SK-N-SH (cell line): ENCODE data around the gene PDCD2. TPM values are rescaled to one million over a fixed set of nuclear protein-coding genes. Genes with fewer than 3 reads are reported as not detected.

ENCODE experiments used
- CTCF ChIA-PET: fragments of 300-600, 350-600 bp; formaldehyde crosslinking; extraction: SDS; loops from one replicate; lab custom pipeline; 2021; lab: Yijun Ruan, JAX
- POLR2A ChIA-PET: fragments of 350-600 bp; sonication (Branson Sonifier 250); formaldehyde crosslinking; extraction: SDS; loops from one replicate; lab custom pipeline; 2020; ENCODE audit warnings: antibody characterized with exemption, inconsistent platforms; lab: Yijun Ruan, JAX
- DNase-seq: peaks from one replicate; pipeline ENCODE4 v3.0.0; 2012
- H2AFZ ChIP-seq: fragments of 200-600 bp; sonication (generic); 2 replicates; pipeline ENCODE4 v1.8.1; 2016; ENCODE audit warnings: antibody characterized with exemption, mild to moderate bottlenecking, low read depth
- H3F3A ChIP-seq: fragments of 200-600 bp; sonication (generic); replicated peaks from 2 replicates; pipeline ENCODE3; 2016; ENCODE audit warnings: antibody characterized with exemption, mild to moderate bottlenecking; ENCODE audit not compliant: insufficient read depth
- H3K27ac ChIP-seq, 2 experiments: fragments of 200-500 bp in 1 of 2; fragments of 200-600 bp in 1 of 2; sonication (Bioruptor generic) in 1 of 2; sonication (generic), shearing (Covaris generic) in 1 of 2; 2 replicates each; pipeline versions ENCODE4 v1.5.1 to v1.6.1; 2014 to 2016; ENCODE audit warnings: low read depth in 2 of 2, inconsistent platforms in 1 of 2, low read length in 1 of 2, mild to moderate bottlenecking in 1 of 2, mixed read lengths in 1 of 2
- H3K27me3 ChIP-seq: fragments of 200-600 bp; sonication (generic), shearing (Covaris generic); 2 replicates; pipeline ENCODE4 v1.6.1; 2016; ENCODE audit warnings: mixed run types; ENCODE audit not compliant: insufficient read depth
- H3K36me3 ChIP-seq, 2 experiments: fragments of 200-500 bp in 1 of 2; fragments of 200-600 bp in 1 of 2; sonication (Bioruptor generic) in 1 of 2; sonication (generic) in 1 of 2; replicated peaks in 1 of 2; 2 replicates each; pipeline versions ENCODE3 to v1.5.1; 2014 to 2016; ENCODE audit warnings: low read length in 1 of 2, mild to moderate bottlenecking in 1 of 2; ENCODE audit not compliant: insufficient read depth in 2 of 2, control insufficient read depth in 1 of 2
- H3K4me1 ChIP-seq, 2 experiments: fragments of 200-500 bp in 1 of 2; fragments of 200-600 bp in 1 of 2; sonication (Bioruptor generic) in 1 of 2; sonication (generic), shearing (Covaris generic) in 1 of 2; 2 replicates each; pipeline versions ENCODE4 v1.5.1 to v1.6.1; 2014 to 2016; ENCODE audit warnings: low read depth in 1 of 2, low read length in 1 of 2, mixed run types in 1 of 2; ENCODE audit not compliant: insufficient read depth in 2 of 2, control insufficient read depth in 1 of 2
- H3K4me2 ChIP-seq: fragments of 200-600 bp; sonication (generic), shearing (Covaris generic); 2 replicates; pipeline ENCODE4 v1.6.1; 2017; ENCODE audit warnings: mixed run types
- H3K4me3 ChIP-seq, 2 experiments: fragments of 200-500 bp in 1 of 2; fragments of 200-600 bp in 1 of 2; sonication (Bioruptor generic) in 1 of 2; sonication (generic), shearing (Covaris generic) in 1 of 2; 2 replicates each; pipeline versions ENCODE4 v1.5.1 to v1.8.1; 2014 to 2016; ENCODE audit warnings: low read depth in 2 of 2, inconsistent platforms in 1 of 2, low read length in 1 of 2, mild to moderate bottlenecking in 1 of 2, mixed read lengths in 1 of 2, moderate library complexity in 1 of 2
- H3K79me2 ChIP-seq: fragments of 200-600 bp; sonication (generic); 2 replicates; pipeline ENCODE4 v1.8.1; 2017; ENCODE audit warnings: mild to moderate bottlenecking; ENCODE audit not compliant: insufficient read depth
- H3K9ac ChIP-seq: fragments of 200-600 bp; sonication (generic); 2 replicates; pipeline ENCODE4 v1.6.1; 2017; ENCODE audit warnings: mixed run types
- H3K9me2 ChIP-seq: fragments of 200-600 bp; sonication (generic); 2 replicates; pipeline ENCODE4 v1.6.1; 2017; ENCODE audit warnings: mixed run types
- H3K9me3 ChIP-seq: fragments of 200-600 bp; sonication (generic); 2 replicates; pipeline ENCODE4 v1.6.1; 2017; ENCODE audit warnings: mixed run types, mild to moderate bottlenecking, moderate library complexity
- H4K20me1 ChIP-seq: fragments of 200-600 bp; sonication (generic); 2 replicates; pipeline ENCODE4 v1.6.1; 2017; ENCODE audit warnings: mild to moderate bottlenecking, mixed run types; ENCODE audit not compliant: insufficient read depth
- CTCF ChIP-seq: fragments of 200-600 bp; sonication (generic); IDR thresholded peaks from 2 replicates; pipeline ENCODE4 v1.6.1; 2017; ENCODE audit warnings: antibody characterized with exemption, mild to moderate bottlenecking, moderate library complexity
- ELF1 ChIP-seq: IDR thresholded peaks from 2 replicates; pipeline ENCODE4 v1.4.0; 2012
- EZH2phosphoT487 ChIP-seq: fragments of 200-600 bp; sonication (generic); IDR thresholded peaks from 2 replicates; pipeline ENCODE4 v1.6.1; 2017; ENCODE audit warnings: low read depth, mixed run types, mild to moderate bottlenecking, antibody characterized with exemption, moderate library complexity, borderline replicate concordance
- GATA2 ChIP-seq: sonication (generic); formaldehyde crosslinking; IDR thresholded peaks from 2 replicates; pipeline ENCODE4 v1.5.0; 2020; ENCODE audit warnings: mild to moderate bottlenecking, missing genetic modification reagents
- MAX ChIP-seq: IDR thresholded peaks from 2 replicates; pipeline ENCODE4 v1.4.0; 2012; ENCODE audit warnings: low read depth
- NRF1 ChIP-seq: IDR thresholded peaks from 2 replicates; pipeline ENCODE4 v1.6.1; 2012; ENCODE audit warnings: low read depth, mild to moderate bottlenecking, low read length
- POLR2AphosphoS5 ChIP-seq: IDR thresholded peaks from 2 replicates; pipeline ENCODE4 v1.6.1; 2012; ENCODE audit warnings: low read depth, low read length
- RXRA ChIP-seq: IDR thresholded peaks from 2 replicates; pipeline ENCODE4 v1.4.0; 2012; ENCODE audit warnings: low read depth, mild to moderate bottlenecking, borderline replicate concordance
- SIN3A ChIP-seq: IDR thresholded peaks from 2 replicates; pipeline ENCODE4 v1.6.1; 2012; ENCODE audit warnings: low read depth, mild to moderate bottlenecking, low read length, moderate library complexity, borderline replicate concordance
- SMC3 ChIP-seq: IDR thresholded peaks from 2 replicates; pipeline ENCODE4 v1.6.1; 2012; ENCODE audit warnings: low read depth, low read length, improper control_type of control experiment
- TAF1 ChIP-seq: IDR thresholded peaks from 2 replicates; pipeline ENCODE4 v1.6.1; 2012; ENCODE audit warnings: low read depth, mild to moderate bottlenecking, low read length, moderate library complexity, borderline replicate concordance
- TCF12 ChIP-seq: IDR thresholded peaks from 2 replicates; pipeline ENCODE4 v1.4.0; 2012
- ZBTB33 ChIP-seq: IDR thresholded peaks from 2 replicates; pipeline ENCODE4 v1.4.0; 2012; ENCODE audit warnings: low read depth, borderline replicate concordance
- whole genome bisulfite sequencing: methylation state at CpG from one replicate; pipeline ENCODE4 v1.1.6; 2017; ENCODE audit warnings: low lambda C conversion rate; 5-methylcytosine and 5-hydroxymethylcytosine counted together
- polyA plus RNA-seq, 3 experiments: library from polyadenylated mRNA; depleted of rRNA; stranded (reverse); fragments of >200 nt; gene quantifications; 2 replicates each; pipeline ENCODE4 v1.2.3, GENCODE V29; 2012
- TF ChIP-seq, protein P1 (sequence below): IDR thresholded peaks from 2 replicates; pipeline ENCODE4 v1.6.1; 2012; ENCODE audit warnings: mild to moderate bottlenecking, low read depth, low read length, moderate library complexity

Gene PDCD2
- polyA plus RNA-seq, 1 of the 3 experiments (the other 2 are of a cell fraction) = 82.1 TPM

- no peak overlapping the region for H3K27ac ChIP-seq
- peaks cover 28% of the 10 kb centered on the region for H4K20me1 ChIP-seq
Observed at GRCh38 chr6:170536671-170537070, 47.8 kb downstream of the PDCD2 start.

More at GRCh38 chr6:170536671-170537070, 47.8 kb downstream of the PDCD2 start:
- Histone ChIP-seq H3K9me3 (no peaks in the 10 kb centered on the region), H3K4me3 (no peak overlapping the region), H3K9me2 (no peaks in the 10 kb centered on the region), H3K27me3 (no peaks in the 10 kb centered on the region), H3K79me2 (peaks cover 42% of the 10 kb centered on the region), H3K9ac (no peak overlapping the region), H2AFZ (no peak overlapping the region), H3K4me1 (no peaks in the 10 kb centered on the region), H3K4me2 (no peak overlapping the region), H3K36me3 (peaks cover 82 to 88% of the 10 kb centered on the region in 2 experiments), H3F3A (peaks cover 10% of the 10 kb centered on the region)
- 87% methylated on average over 5 of the region's 5 CpGs for WGBS
- ChIA-PET CTCF (no interaction called here), POLR2A (no interaction called here)
- TF ChIP-seq TCF12 (no peak), POLR2AphosphoS5 (no peak), SMC3 (no peak), RXRA (no peak), CTCF (no peak), ELF1 (no peak), SIN3A (no peak), MAX (no peak), GATA2 (CRISPR knock-in tag) (no peak), NRF1 (no peak), TAF1 (no peak), ZBTB33 (no peak), EZH2phosphoT487 (no peak)
- TF ChIP-seq, protein P1, sequence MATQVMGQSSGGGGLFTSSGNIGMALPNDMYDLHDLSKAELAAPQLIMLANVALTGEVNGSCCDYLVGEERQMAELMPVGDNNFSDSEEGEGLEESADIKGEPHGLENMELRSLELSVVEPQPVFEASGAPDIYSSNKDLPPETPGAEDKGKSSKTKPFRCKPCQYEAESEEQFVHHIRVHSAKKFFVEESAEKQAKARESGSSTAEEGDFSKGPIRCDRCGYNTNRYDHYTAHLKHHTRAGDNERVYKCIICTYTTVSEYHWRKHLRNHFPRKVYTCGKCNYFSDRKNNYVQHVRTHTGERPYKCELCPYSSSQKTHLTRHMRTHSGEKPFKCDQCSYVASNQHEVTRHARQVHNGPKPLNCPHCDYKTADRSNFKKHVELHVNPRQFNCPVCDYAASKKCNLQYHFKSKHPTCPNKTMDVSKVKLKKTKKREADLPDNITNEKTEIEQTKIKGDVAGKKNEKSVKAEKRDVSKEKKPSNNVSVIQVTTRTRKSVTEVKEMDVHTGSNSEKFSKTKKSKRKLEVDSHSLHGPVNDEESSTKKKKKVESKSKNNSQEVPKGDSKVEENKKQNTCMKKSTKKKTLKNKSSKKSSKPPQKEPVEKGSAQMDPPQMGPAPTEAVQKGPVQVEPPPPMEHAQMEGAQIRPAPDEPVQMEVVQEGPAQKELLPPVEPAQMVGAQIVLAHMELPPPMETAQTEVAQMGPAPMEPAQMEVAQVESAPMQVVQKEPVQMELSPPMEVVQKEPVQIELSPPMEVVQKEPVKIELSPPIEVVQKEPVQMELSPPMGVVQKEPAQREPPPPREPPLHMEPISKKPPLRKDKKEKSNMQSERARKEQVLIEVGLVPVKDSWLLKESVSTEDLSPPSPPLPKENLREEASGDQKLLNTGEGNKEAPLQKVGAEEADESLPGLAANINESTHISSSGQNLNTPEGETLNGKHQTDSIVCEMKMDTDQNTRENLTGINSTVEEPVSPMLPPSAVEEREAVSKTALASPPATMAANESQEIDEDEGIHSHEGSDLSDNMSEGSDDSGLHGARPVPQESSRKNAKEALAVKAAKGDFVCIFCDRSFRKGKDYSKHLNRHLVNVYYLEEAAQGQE = no peak
- DNase-seq = no peak
